Urinary bladder (tissue), 4 donors: ENCODE results near the gene SF1. TPM values are rescaled to one million over a fixed set of nuclear protein-coding genes. Genes with fewer than 3 reads are reported as not detected.

Experiments used
- DNase-seq: peaks from one replicate; pipeline ENCODE4 v3.0.0-alpha.2; 2015; ENCODE audit errors: extremely low spot score
- H3K27ac ChIP-seq: one replicate; pipeline ENCODE4 v1.5.1; 2013; ENCODE audit warnings: low read depth, mild to moderate bottlenecking, moderate library complexity
- H3K36me3 ChIP-seq: one replicate; pipeline ENCODE4 v1.6.1; 2013; ENCODE audit warnings: mild to moderate bottlenecking, moderate library complexity; ENCODE audit not compliant: insufficient read depth
- H3K4me1 ChIP-seq: one replicate; pipeline ENCODE4 v1.6.1; 2013; ENCODE audit warnings: mild to moderate bottlenecking, moderate library complexity; ENCODE audit not compliant: insufficient read depth
- H3K4me3 ChIP-seq: one replicate; pipeline ENCODE4 v1.5.1; 2013; ENCODE audit warnings: low read depth, low read length
- WGBS: extraction: QIAGEN DNeasy Blood & Tissue Kit; methylation state at CpG from one replicate; pipeline ENCODE4 v1.1.7; 2013; 5-methylcytosine and 5-hydroxymethylcytosine counted together
- polyA plus RNA-seq: library from polyadenylated mRNA; stranded (reverse); fragments of 200-250 nt; gene quantifications from one replicate; pipeline ENCODE4 v1.2.3, GENCODE V29; 2013
- total RNA-seq: library from RNA; depleted of rRNA; stranded (reverse); fragments of >200 nt; gene quantifications from one replicate; pipeline ENCODE4 v1.2.3, GENCODE V29; 2014
- donor health status: healthy with polysubstance abuse.
- donor health status: healthy.

The SF1 gene
- total and polyA plus RNA-seq, 2 donors: 111 to 115 TPM

GRCh38 chr11:64777449-64778222, 706 bp downstream of the SF1 start:
- Histone ChIP-seq H3K27ac (peak overlapping the region; percentile 99), H3K4me1 (no peaks in the 10 kb centered on the region), H3K4me3 (peak overlapping the region; percentile 100), H3K36me3 (peaks cover 1% of the 10 kb centered on the region)
- WGBS: under 1% methylated on average over 98 of the region's 98 CpGs
- peak; percentile 41 for DNase-seq

- peak overlapping the region; percentile 100 for H3K4me3 ChIP-seq
- DNase-seq: no peak
- H3K4me1 ChIP-seq: no peaks in the 10 kb centered on the region
- peaks cover 1% of the 10 kb centered on the region for H3K36me3 ChIP-seq
- H3K27ac ChIP-seq: no peak overlapping the region
- WGBS: 14% methylated on average over 3 of the region's 3 CpGs
These were observed 1.5 kb downstream of the SF1 start for GRCh38 chr11:64776875-64777274.

- no peak for DNase-seq
- Histone ChIP-seq H3K27ac (no peak overlapping the region), H3K4me1 (no peaks in the 10 kb centered on the region), H3K4me3 (no peak overlapping the region), H3K36me3 (peaks cover 1% of the 10 kb centered on the region)
- 63% methylated on average over 6 of the region's 6 CpGs for WGBS
These were observed 1.9 kb downstream of the SF1 start for GRCh38 chr11:64776425-64776824.

GRCh38 chr11:64774144-64774543, 4.2 kb downstream of the SF1 start:
- no peak for DNase-seq
- H3K36me3 ChIP-seq: peaks cover 5% of the 10 kb centered on the region
- no peak overlapping the region for H3K4me3 ChIP-seq
- no peak overlapping the region for H3K27ac ChIP-seq
- H3K4me1 ChIP-seq: no peaks in the 10 kb centered on the region
- WGBS: 76% methylated on average over 5 of the region's 5 CpGs

- no peak overlapping the region for H3K4me3 ChIP-seq
- peaks cover 16% of the 10 kb centered on the region for H3K36me3 ChIP-seq
- no peaks in the 10 kb centered on the region for H3K4me1 ChIP-seq
- 69% methylated on average over 3 of the region's 3 CpGs for WGBS
- no peak for DNase-seq
- no peak overlapping the region for H3K27ac ChIP-seq
These were observed 5.9 kb downstream of the SF1 start for GRCh38 chr11:64772303-64773018.

- peaks cover 18% of the 10 kb centered on the region for H3K36me3 ChIP-seq
- H3K4me1 ChIP-seq: no peaks in the 10 kb centered on the region
- H3K4me3 ChIP-seq: no peak overlapping the region
- H3K27ac ChIP-seq: no peak overlapping the region
- no peak for DNase-seq
- WGBS: 85% methylated on average over 2 of the region's 2 CpGs
These were observed 6.5 kb downstream of the SF1 start for GRCh38 chr11:64771861-64772260.

- peaks cover 17% of the 10 kb centered on the region for H3K36me3 ChIP-seq
- H3K27ac ChIP-seq: no peak overlapping the region
- WGBS: 92% methylated on average over 12 of the region's 12 CpGs
- no peak for DNase-seq
- H3K4me3 ChIP-seq: no peak overlapping the region
- no peaks in the 10 kb centered on the region for H3K4me1 ChIP-seq
These were observed 8.2 kb downstream of the SF1 start for GRCh38 chr11:64770120-64770519.

GRCh38 chr11:64769283-64769682, 9.1 kb downstream of the SF1 start:
- H3K4me1 ChIP-seq: no peaks in the 10 kb centered on the region
- H3K36me3 ChIP-seq: peaks cover 22% of the 10 kb centered on the region
- no peak overlapping the region for H3K4me3 ChIP-seq
- no peak for DNase-seq
- WGBS: 92% methylated on average over 6 of the region's 6 CpGs
- H3K27ac ChIP-seq: no peak overlapping the region

GRCh38 chr11:64768300-64768694, 10.0 kb downstream of the SF1 start:
- Histone ChIP-seq H3K27ac (no peak overlapping the region), H3K36me3 (peaks cover 23% of the 10 kb centered on the region), H3K4me1 (no peaks in the 10 kb centered on the region), H3K4me3 (no peak overlapping the region)
- DNase-seq: no peak
- 87% methylated on average over 6 of the region's 6 CpGs for WGBS

GRCh38 chr11:64767344-64768299, 10.7 kb downstream of the SF1 start:
- Histone ChIP-seq H3K27ac (no peak overlapping the region), H3K36me3 (peaks cover 23% of the 10 kb centered on the region), H3K4me1 (no peaks in the 10 kb centered on the region), H3K4me3 (no peak overlapping the region)
- 50% methylated on average over 19 of the region's 19 CpGs for WGBS
- DNase-seq: no peak

- Histone ChIP-seq H3K4me1 (no peaks in the 10 kb centered on the region), H3K4me3 (no peak overlapping the region), H3K36me3 (peaks cover 23% of the 10 kb centered on the region), H3K27ac (no peak overlapping the region)
- no peak for DNase-seq
- 96% methylated on average over 11 of the region's 11 CpGs for WGBS
These were observed 11.5 kb downstream of the SF1 start for GRCh38 chr11:64766881-64767280.

- Histone ChIP-seq H3K27ac (no peak overlapping the region), H3K4me3 (no peak overlapping the region), H3K36me3 (peaks cover 23% of the 10 kb centered on the region), H3K4me1 (no peaks in the 10 kb centered on the region)
- DNase-seq: no peak
- WGBS: 86% methylated on average over 42 of the region's 42 CpGs
These were observed 12.3 kb downstream of the SF1 start for GRCh38 chr11:64765851-64766665.
